GM19328 (cell line): ENCODE data around the gene EXOSC6.
A peak's percentile ranks its signal among the peaks of the same experiment; 100 is the strongest.
"Not testable (repeated sequence)": the region's sequence is repeated elsewhere in the genome, so short reads cannot be mapped to it uniquely, and the experiment has no call there.

Source experiments
- ATAC-seq: cut with Tn5 transposase; IDR thresholded peaks from one replicate; pipeline ENCODE4 v1.9.1; 2021; ENCODE audit warnings: mild to moderate bottlenecking, moderate library complexity; ENCODE audit not compliant: unreplicated experiment

Gene EXOSC6

GRCh38 chr16:70251629-70252354 lies at the start of gene EXOSC6:
TSS of gene EXOSC6 (minus strand) at chr16:70251940. CDS start at chr16:70251900, 40 bp downstream.
- ATAC-seq: peak; percentile 76

GRCh38 chr16:70301121-70301520 lies 49.4 kb upstream of the EXOSC6 start:
- no peak for ATAC-seq

GRCh38 chr16:70298988-70299938 lies 47.5 kb upstream of the EXOSC6 start, which contains the start of gene DDX19B:
TSS of gene DDX19B (plus strand) at chr16:70299186. CDS start at chr16:70299298, 112 bp downstream.
- peak; percentile 59 for ATAC-seq

- no peak for ATAC-seq
Observed at GRCh38 chr16:70295634-70296033, 43.9 kb upstream of the EXOSC6 start.

GRCh38 chr16:70294385-70295025 lies 42.8 kb upstream of the EXOSC6 start:
- no peak for ATAC-seq

- ATAC-seq: not testable (repeated sequence)
Observed at GRCh38 chr16:70292148-70292547, 40.4 kb upstream of the EXOSC6 start.

- ATAC-seq: no peak
Observed at GRCh38 chr16:70290949-70291519, 39.3 kb upstream of the EXOSC6 start.

- ATAC-seq: peak; percentile 96
Observed at GRCh38 chr16:70289229-70290094, 37.7 kb upstream of the EXOSC6 start, which contains the start of gene AARS1. TSS of gene AARS1 (minus strand) at chr16:70289506. CDS start at chr16:70282763, 6,743 bp downstream.

- not testable (repeated sequence) for ATAC-seq
Observed at GRCh38 chr16:70287304-70287971, 35.7 kb upstream of the EXOSC6 start.

- ATAC-seq: no peak
Observed at GRCh38 chr16:70276392-70276791, 24.7 kb upstream of the EXOSC6 start.

- no peak for ATAC-seq
Observed at GRCh38 chr16:70271696-70272095, 20.0 kb upstream of the EXOSC6 start.

GRCh38 chr16:70270176-70270575 lies 18.4 kb upstream of the EXOSC6 start:
- no peak for ATAC-seq

- no peak for ATAC-seq
Observed at GRCh38 chr16:70269471-70269870, 17.7 kb upstream of the EXOSC6 start.

GRCh38 chr16:70267922-70268321 lies 16.2 kb upstream of the EXOSC6 start:
- ATAC-seq: not testable (repeated sequence)

GRCh38 chr16:70267516-70267915 lies 15.8 kb upstream of the EXOSC6 start:
- ATAC-seq: no peak

- ATAC-seq: not testable (repeated sequence)
Observed at GRCh38 chr16:70259903-70260302, 8.2 kb upstream of the EXOSC6 start.

GRCh38 chr16:70258946-70259345 lies 7.2 kb upstream of the EXOSC6 start:
- ATAC-seq: no peak

GRCh38 chr16:70258065-70258464 lies 6.3 kb upstream of the EXOSC6 start:
- ATAC-seq: no peak

GRCh38 chr16:70257391-70257790 lies 5.7 kb upstream of the EXOSC6 start:
- ATAC-seq: no peak
